GM19324 (cell line): ENCODE data around the gene KCNMB2.
"Not testable (repeated sequence)": the region's sequence is repeated elsewhere in the genome, so short reads cannot be mapped to it uniquely, and the experiment has no call there.

Experiments used
- ATAC-seq: cut with Tn5 transposase; IDR thresholded peaks from one replicate; pipeline ENCODE4 v1.9.1; 2021; ENCODE audit warnings: mild to moderate bottlenecking, moderate library complexity; ENCODE audit not compliant: unreplicated experiment, low FRiP score

Gene KCNMB2

GRCh38 chr3:178536211-178537079 lies at the start of gene KCNMB2:
KCNMB2 (plus strand) TSS chr3:178536436.
- no peak for ATAC-seq

- no peak for ATAC-seq
Observed at GRCh38 chr3:178486903-178487302, 49.3 kb upstream of the KCNMB2 start.

- ATAC-seq, result no peak
Observed at GRCh38 chr3:178487752-178488151, 48.5 kb upstream of the KCNMB2 start.

- no peak for ATAC-seq
Observed at GRCh38 chr3:178491751-178492150, 44.5 kb upstream of the KCNMB2 start.

GRCh38 chr3:178492491-178492890 lies 43.7 kb upstream of the KCNMB2 start:
- ATAC-seq, result no peak

GRCh38 chr3:178494386-178494785 lies 41.9 kb upstream of the KCNMB2 start:
- no peak for ATAC-seq

GRCh38 chr3:178496911-178497310 lies 39.3 kb upstream of the KCNMB2 start:
- no peak for ATAC-seq

- ATAC-seq, result no peak
Observed at GRCh38 chr3:178498871-178499270, 37.4 kb upstream of the KCNMB2 start.

GRCh38 chr3:178500631-178501030 lies 35.6 kb upstream of the KCNMB2 start:
- no peak for ATAC-seq

- ATAC-seq, result no peak
Observed at GRCh38 chr3:178504128-178504527, 32.1 kb upstream of the KCNMB2 start.

- ATAC-seq, result no peak
Observed at GRCh38 chr3:178505832-178506231, 30.4 kb upstream of the KCNMB2 start.

- ATAC-seq, result no peak
Observed at GRCh38 chr3:178507507-178508442, 28.5 kb upstream of the KCNMB2 start.

- ATAC-seq, result no peak
Observed at GRCh38 chr3:178508443-178508825, 27.8 kb upstream of the KCNMB2 start.

GRCh38 chr3:178510496-178510895 lies 25.7 kb upstream of the KCNMB2 start:
- ATAC-seq, result no peak

- ATAC-seq, result no peak
Observed at GRCh38 chr3:178512647-178513046, 23.6 kb upstream of the KCNMB2 start.

GRCh38 chr3:178513546-178514380 lies 22.5 kb upstream of the KCNMB2 start:
- ATAC-seq, result no peak

- ATAC-seq, result no peak
Observed at GRCh38 chr3:178514401-178514800, 21.8 kb upstream of the KCNMB2 start.

GRCh38 chr3:178515076-178515744 lies 21.0 kb upstream of the KCNMB2 start:
- not testable (repeated sequence) for ATAC-seq

- no peak for ATAC-seq
Observed at GRCh38 chr3:178517665-178518334, 18.4 kb upstream of the KCNMB2 start.
